GM10266 (cell line): Measurements from ENCODE around the gene PHC2.

Source experiments
- DNase-seq: peaks from one replicate; pipeline ENCODE4 v3.0.0; 2012; ENCODE audit errors: extremely low spot score
- TF ChIP-seq, protein P1 (sequence below): IDR thresholded peaks from 2 replicates; pipeline ENCODE4 v1.5.1; 2012; ENCODE audit warnings: mild to moderate bottlenecking, low read depth; ENCODE audit not compliant: control insufficient read depth, insufficient read depth; ENCODE audit errors: missing control alignments

Gene PHC2

GRCh38 chr1:33462405-33463164, 31.7 kb upstream of the PHC2 start:
- TF ChIP-seq, protein P1, sequence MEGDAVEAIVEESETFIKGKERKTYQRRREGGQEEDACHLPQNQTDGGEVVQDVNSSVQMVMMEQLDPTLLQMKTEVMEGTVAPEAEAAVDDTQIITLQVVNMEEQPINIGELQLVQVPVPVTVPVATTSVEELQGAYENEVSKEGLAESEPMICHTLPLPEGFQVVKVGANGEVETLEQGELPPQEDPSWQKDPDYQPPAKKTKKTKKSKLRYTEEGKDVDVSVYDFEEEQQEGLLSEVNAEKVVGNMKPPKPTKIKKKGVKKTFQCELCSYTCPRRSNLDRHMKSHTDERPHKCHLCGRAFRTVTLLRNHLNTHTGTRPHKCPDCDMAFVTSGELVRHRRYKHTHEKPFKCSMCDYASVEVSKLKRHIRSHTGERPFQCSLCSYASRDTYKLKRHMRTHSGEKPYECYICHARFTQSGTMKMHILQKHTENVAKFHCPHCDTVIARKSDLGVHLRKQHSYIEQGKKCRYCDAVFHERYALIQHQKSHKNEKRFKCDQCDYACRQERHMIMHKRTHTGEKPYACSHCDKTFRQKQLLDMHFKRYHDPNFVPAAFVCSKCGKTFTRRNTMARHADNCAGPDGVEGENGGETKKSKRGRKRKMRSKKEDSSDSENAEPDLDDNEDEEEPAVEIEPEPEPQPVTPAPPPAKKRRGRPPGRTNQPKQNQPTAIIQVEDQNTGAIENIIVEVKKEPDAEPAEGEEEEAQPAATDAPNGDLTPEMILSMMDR = no peak

GRCh38 chr1:33460947-33461629, 30.2 kb upstream of the PHC2 start:
- peak; percentile 58 for DNase-seq
- TF ChIP-seq, protein P1 = no peak

More at GRCh38 chr1:33462405-33463164, 31.7 kb upstream of the PHC2 start:
- DNase-seq = no peak

DNA sequence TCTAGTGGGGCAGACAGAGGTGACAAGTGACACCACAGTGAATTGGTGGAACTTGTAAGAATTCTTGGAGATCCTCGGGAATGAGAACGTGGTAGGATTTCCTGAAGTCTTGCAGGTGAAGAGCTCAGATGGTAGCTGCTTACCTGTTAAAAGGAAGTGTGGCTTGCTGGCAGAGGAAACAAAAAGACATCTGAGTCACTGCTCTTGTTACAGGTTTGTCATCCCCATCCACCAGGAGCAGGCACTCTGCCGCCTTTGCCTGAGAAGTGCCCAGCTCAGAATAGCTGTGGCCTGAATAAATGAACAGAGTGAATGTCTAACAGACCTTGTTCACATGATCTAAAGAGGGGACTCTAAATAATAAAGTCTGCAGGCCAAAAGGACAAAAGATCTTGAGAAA, 29.2 kb upstream of the PHC2 start:
- DNase-seq = no peak
- TF ChIP-seq, protein P1 = no peak

GRCh38 chr1:33459691-33460090, 28.8 kb upstream of the PHC2 start:
- TF ChIP-seq, protein P1 = no peak
- DNase-seq = no peak

- TF ChIP-seq, protein P1 = no peak
- no peak for DNase-seq
Measured at GRCh38 chr1:33456502-33456886, 25.6 kb upstream of the PHC2 start.

GRCh38 chr1:33455539-33456501, 24.9 kb upstream of the PHC2 start:
- TF ChIP-seq, protein P1 = peak; percentile 75
- DNase-seq = peak; percentile 57
